A673 (cell line): ENCODE data around the gene LTB4R.
A peak's percentile ranks its signal among the peaks of the same experiment; 100 is the strongest.

Source experiments
- EZH2 ChIP-seq: fragments of 200-600 bp; sonication (generic); IDR thresholded peaks from 2 replicates; pipeline ENCODE4 v1.6.1; 2017; ENCODE audit warnings: borderline replicate concordance, low read depth, mild to moderate bottlenecking, mixed read lengths, antibody characterized with exemption, low read length; ENCODE audit not compliant: poor library complexity, severe bottlenecking
- TF ChIP-seq, protein P1 (sequence below): fragments of 300-800, 200-600 bp; sonication (generic); conservative IDR thresholded peaks from 2 replicates; pipeline ENCODE4 v1.5.1; 2017; ENCODE audit warnings: low read depth, mild to moderate bottlenecking, antibody characterized with exemption, low read length, moderate library complexity, mixed read lengths

DNA sequence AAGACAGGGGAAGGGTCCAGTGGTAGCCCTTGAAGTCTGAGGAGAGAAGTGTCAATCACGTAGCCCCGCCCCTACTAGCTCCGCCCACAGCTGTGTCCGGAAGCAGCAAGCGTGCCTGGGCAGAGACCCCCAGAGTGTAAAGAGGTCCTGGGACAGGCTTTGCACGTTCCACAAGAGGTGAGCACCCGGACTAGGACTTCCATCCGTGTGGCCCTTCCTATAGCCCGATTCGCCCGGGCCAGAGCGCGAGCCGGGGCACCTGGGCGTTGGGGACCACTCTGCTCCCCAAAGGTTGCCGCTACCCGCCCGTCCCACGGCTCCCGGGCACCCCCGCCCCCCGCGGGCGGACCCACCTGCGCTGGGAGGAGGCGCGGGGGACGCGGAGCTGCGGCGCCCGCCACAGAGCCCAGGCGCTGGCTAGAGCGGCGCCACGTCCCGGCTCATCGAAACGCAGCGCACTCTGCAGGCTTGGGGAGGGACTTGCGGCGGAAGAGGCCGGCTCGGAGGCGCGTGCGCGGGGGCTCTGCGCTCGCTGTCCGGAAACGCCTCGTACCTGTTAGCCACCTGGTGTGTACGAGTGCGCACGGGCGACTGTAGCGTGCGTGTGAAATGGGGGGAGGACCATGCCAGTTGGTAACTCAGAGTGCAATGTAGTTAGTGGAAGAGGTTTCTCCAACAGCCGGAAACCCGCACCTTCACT is 40.0 kb upstream of the LTB4R start, which contains the start of gene RABGGTA:
- TF ChIP-seq EZH2: no peak
- TF ChIP-seq, protein P1, sequence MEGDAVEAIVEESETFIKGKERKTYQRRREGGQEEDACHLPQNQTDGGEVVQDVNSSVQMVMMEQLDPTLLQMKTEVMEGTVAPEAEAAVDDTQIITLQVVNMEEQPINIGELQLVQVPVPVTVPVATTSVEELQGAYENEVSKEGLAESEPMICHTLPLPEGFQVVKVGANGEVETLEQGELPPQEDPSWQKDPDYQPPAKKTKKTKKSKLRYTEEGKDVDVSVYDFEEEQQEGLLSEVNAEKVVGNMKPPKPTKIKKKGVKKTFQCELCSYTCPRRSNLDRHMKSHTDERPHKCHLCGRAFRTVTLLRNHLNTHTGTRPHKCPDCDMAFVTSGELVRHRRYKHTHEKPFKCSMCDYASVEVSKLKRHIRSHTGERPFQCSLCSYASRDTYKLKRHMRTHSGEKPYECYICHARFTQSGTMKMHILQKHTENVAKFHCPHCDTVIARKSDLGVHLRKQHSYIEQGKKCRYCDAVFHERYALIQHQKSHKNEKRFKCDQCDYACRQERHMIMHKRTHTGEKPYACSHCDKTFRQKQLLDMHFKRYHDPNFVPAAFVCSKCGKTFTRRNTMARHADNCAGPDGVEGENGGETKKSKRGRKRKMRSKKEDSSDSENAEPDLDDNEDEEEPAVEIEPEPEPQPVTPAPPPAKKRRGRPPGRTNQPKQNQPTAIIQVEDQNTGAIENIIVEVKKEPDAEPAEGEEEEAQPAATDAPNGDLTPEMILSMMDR: peak; percentile 77
